IMR-90 (cell line): ENCODE results near the gene ZFPL1. TPM values are rescaled to one million over a fixed set of nuclear protein-coding genes. Genes with fewer than 3 reads are reported as not detected.

Experiments
- ATAC-seq: fragments of 200-7000 bp; cut with Tn5 transposase; 2 replicates; pipeline ENCODE4 v1.9.1; 2020; ENCODE audit warnings: low read depth, mild to moderate bottlenecking, moderate library complexity
- BruUV-seq: library from RNA; stranded (reverse); fragments of 400-500 nt; replicated peaks from 2 replicates; lab custom pipeline; 2021; lab: Mats Ljungman, UMichigan
- CTCF ChIA-PET: fragments of 300-600 bp; formaldehyde crosslinking; extraction: SDS; loops from one replicate; lab custom pipeline; 2021; ENCODE audit warnings: antibody characterized with exemption; lab: Yijun Ruan, JAX
- POLR2A ChIA-PET: fragments of 300-600 bp; sonication (Branson Sonifier 250); formaldehyde crosslinking; loops from one replicate; lab custom pipeline; 2022; ENCODE audit warnings: antibody characterized with exemption; ENCODE audit not compliant: unreplicated experiment; lab: Charles Lee
- DNase-seq: peaks from one replicate; pipeline ENCODE4 v3.0.0; 2013
- H2AFZ ChIP-seq: replicated peaks from 2 replicates; pipeline ENCODE3; 2013; ENCODE audit warnings: low read length, mild to moderate bottlenecking; ENCODE audit not compliant: poor library complexity
- H2AK5ac ChIP-seq: 2 replicates; pipeline ENCODE4 v1.6.1; 2013; ENCODE audit warnings: low read depth, low read length, inconsistent platforms
- H2AK9ac ChIP-seq: replicated peaks from 2 replicates; pipeline ENCODE3; 2013; ENCODE audit warnings: mild to moderate bottlenecking, low read depth, low read length, moderate library complexity; ENCODE audit not compliant: poor library complexity
- H2BK120ac ChIP-seq: 2 replicates; pipeline ENCODE4 v1.6.1; 2013; ENCODE audit warnings: low read depth, low read length, inconsistent platforms
- H2BK15ac ChIP-seq: 3 replicates; pipeline ENCODE4 v1.6.1; 2013; ENCODE audit warnings: low read depth, low read length, inconsistent platforms
- H2BK20ac ChIP-seq: 2 replicates; pipeline ENCODE4 v1.6.1; 2013; ENCODE audit warnings: low read depth, mild to moderate bottlenecking, inconsistent platforms, low read length, moderate library complexity
- H2BK5ac ChIP-seq: 2 replicates; pipeline ENCODE4 v1.6.1; 2013; ENCODE audit warnings: mild to moderate bottlenecking, low read depth, low read length, inconsistent platforms; ENCODE audit not compliant: poor library complexity, severe bottlenecking
- H3K14ac ChIP-seq: replicated peaks from 2 replicates; pipeline ENCODE4 v1.6.1; 2013; ENCODE audit warnings: low read depth, low read length, inconsistent platforms
- H3K18ac ChIP-seq: 2 replicates; pipeline ENCODE4 v1.6.1; 2013; ENCODE audit warnings: low read depth, low read length, control low read depth
- H3K23ac ChIP-seq: 2 replicates; pipeline ENCODE4 v1.6.1; 2013; ENCODE audit warnings: low read depth, low read length, inconsistent platforms
- H3K27ac ChIP-seq: 2 replicates; pipeline ENCODE4 v1.5.1; 2013; ENCODE audit warnings: mild to moderate bottlenecking, control low read depth, low read length; ENCODE audit not compliant: insufficient read depth
- H3K27me3 ChIP-seq: 2 replicates; pipeline ENCODE4 v1.6.1; 2013; ENCODE audit warnings: low read length; ENCODE audit not compliant: control insufficient read depth, insufficient read depth
- H3K36me3 ChIP-seq: 2 replicates; pipeline ENCODE4 v1.6.1; 2013; ENCODE audit warnings: low read length, mixed read lengths; ENCODE audit not compliant: control insufficient read depth, insufficient read depth
- H3K4ac ChIP-seq: 2 replicates; pipeline ENCODE4 v1.6.1; 2013; ENCODE audit warnings: low read depth, low read length, inconsistent platforms
- H3K4me1 ChIP-seq: 2 replicates; pipeline ENCODE4 v1.6.1; 2013; ENCODE audit warnings: low read length, mixed read lengths; ENCODE audit not compliant: control insufficient read depth, insufficient read depth
- H3K4me2 ChIP-seq: 2 replicates; pipeline ENCODE4 v1.6.1; 2013; ENCODE audit warnings: low read depth, mild to moderate bottlenecking, control low read depth, low read length, moderate library complexity
- H3K4me3 ChIP-seq: 2 replicates; pipeline ENCODE4 v1.5.1; 2013; ENCODE audit warnings: low read depth, mild to moderate bottlenecking, control low read depth, low read length, moderate library complexity; ENCODE audit not compliant: insufficient read depth
- H3K56ac ChIP-seq: 2 replicates; pipeline ENCODE4 v1.6.1; 2013; ENCODE audit warnings: low read length, inconsistent platforms; ENCODE audit not compliant: insufficient read depth; ENCODE audit errors: extremely low read depth
- H3K79me1 ChIP-seq, 2 experiments: 2 replicates each; pipeline ENCODE4 v1.6.1; 2013; ENCODE audit warnings: low read length in 2 of 2, inconsistent platforms in 1 of 2, low read depth in 1 of 2
- H3K9ac ChIP-seq: 2 replicates; pipeline ENCODE4 v1.6.1; 2013; ENCODE audit warnings: low read depth, low read length, control low read depth
- H3K9me1 ChIP-seq: 2 replicates; pipeline ENCODE4 v1.6.1; 2013; ENCODE audit warnings: low read length, inconsistent platforms; ENCODE audit not compliant: insufficient read depth
- H3K9me3 ChIP-seq: 2 replicates; pipeline ENCODE4 v1.6.1; 2013; ENCODE audit warnings: low read length; ENCODE audit not compliant: control insufficient read depth, insufficient read depth
- H4K20me1 ChIP-seq: 2 replicates; pipeline ENCODE4 v1.6.1; 2013; ENCODE audit warnings: low read length, inconsistent platforms; ENCODE audit not compliant: insufficient read depth
- H4K5ac ChIP-seq: 2 replicates; pipeline ENCODE4 v1.6.1; 2013; ENCODE audit warnings: mild to moderate bottlenecking, low read depth, low read length, control low read depth
- H4K8ac ChIP-seq, 2 experiments: 2 replicates each; pipeline ENCODE4 v1.6.1; 2013; ENCODE audit warnings: low read depth in 2 of 2, low read length in 2 of 2, control low read depth in 1 of 2, inconsistent platforms in 1 of 2
- H4K91ac ChIP-seq: 2 replicates; pipeline ENCODE4 v1.6.1; 2013; ENCODE audit warnings: low read depth, low read length, inconsistent platforms; ENCODE audit not compliant: insufficient read depth
- BHLHE40 ChIP-seq: fragments of 150-350 bp; IDR thresholded peaks from 2 replicates; pipeline ENCODE4 v1.6.1; 2016; ENCODE audit warnings: mild to moderate bottlenecking, low read depth, low read length
- CEBPB ChIP-seq: IDR thresholded peaks from 2 replicates; pipeline ENCODE4 v1.6.1; 2012; ENCODE audit warnings: low read depth, low read length, improper control_type of control experiment
- CHD1 ChIP-seq: IDR thresholded peaks from 2 replicates; pipeline ENCODE4 v1.6.1; 2012; ENCODE audit warnings: low read depth, low read length, improper control_type of control experiment
- ELK1 ChIP-seq: fragments of 150-350 bp; IDR thresholded peaks from 2 replicates; pipeline ENCODE4 v1.6.1; 2016; ENCODE audit warnings: low read depth, mild to moderate bottlenecking, low read length, moderate library complexity, borderline replicate concordance
- FOS ChIP-seq: fragments of 150-350 bp; IDR thresholded peaks from 2 replicates; pipeline ENCODE4 v1.6.1; 2016; ENCODE audit warnings: low read depth, low read length
- MAFK ChIP-seq: IDR thresholded peaks from 2 replicates; pipeline ENCODE4 v1.6.1; 2012; ENCODE audit warnings: low read depth, low read length, improper control_type of control experiment
- MAZ ChIP-seq: IDR thresholded peaks from 2 replicates; pipeline ENCODE4 v1.6.1; 2012; ENCODE audit warnings: low read depth, mild to moderate bottlenecking, low read length, improper control_type of control experiment, moderate library complexity, borderline replicate concordance
- MXI1 ChIP-seq: IDR thresholded peaks from 2 replicates; pipeline ENCODE4 v1.6.1; 2012; ENCODE audit warnings: low read depth, mild to moderate bottlenecking, low read length, moderate library complexity, borderline replicate concordance
- NFE2L2 ChIP-seq: fragments of 150-350 bp; IDR thresholded peaks from 2 replicates; pipeline ENCODE4 v1.6.1; 2016; ENCODE audit warnings: low read depth, mild to moderate bottlenecking, low read length
- POLR2A ChIP-seq: IDR thresholded peaks from 2 replicates; pipeline ENCODE4 v1.6.1; 2012; ENCODE audit warnings: mild to moderate bottlenecking, low read depth, low read length
- RAD21 ChIP-seq: IDR thresholded peaks from 2 replicates; pipeline ENCODE4 v1.6.1; 2012; ENCODE audit warnings: low read length, improper control_type of control experiment
- RCOR1 ChIP-seq: IDR thresholded peaks from 2 replicates; pipeline ENCODE4 v1.6.1; 2012; ENCODE audit warnings: mild to moderate bottlenecking, low read length, improper control_type of control experiment; ENCODE audit not compliant: insufficient replicate concordance
- RFX5 ChIP-seq: IDR thresholded peaks from 2 replicates; pipeline ENCODE4 v1.8.0; 2012; ENCODE audit warnings: low read depth, mild to moderate bottlenecking, low read length, moderate library complexity
- SMC3 ChIP-seq: fragments of 150-350 bp; IDR thresholded peaks from 2 replicates; pipeline ENCODE4 v1.6.1; 2016; ENCODE audit warnings: low read depth, mild to moderate bottlenecking, antibody characterized with exemption, low read length, moderate library complexity
- USF2 ChIP-seq: fragments of 150-350 bp; IDR thresholded peaks from 2 replicates; pipeline ENCODE4 v1.6.1; 2017; ENCODE audit warnings: mild to moderate bottlenecking, antibody characterized with exemption, low read length, low read depth
- WGBS, 2 experiments: methylation state at CpG; one replicate each; pipeline versions ENCODE4 v1.1.5 to v1.1.7; 2013; ENCODE audit warnings: missing lambda C conversion rate in 2 of 2; ENCODE audit not compliant: insufficient read length in 1 of 2; ENCODE audit errors: extremely low coverage in 2 of 2; 5-methylcytosine and 5-hydroxymethylcytosine counted together
- dilution Hi-C: fragments of 300-500 bp; cut with HindIII; formaldehyde crosslinking; loops from one replicate; pipeline ENCODE4 v1.14.3; 2018; ENCODE audit warnings: low sequenced_read_pairs; ENCODE audit not compliant: unreplicated experiment
- in situ Hi-C: fragments of 300-500 bp; cut with MboI; formaldehyde crosslinking; loops from 3 replicates; pipeline ENCODE4 v1.14.3; 2019; ENCODE audit warnings: low sequenced_read_pairs, inconsistent platforms, mixed read lengths
- intact Hi-C: fragments of 100-400 bp; cut with micrococcal nuclease; formaldehyde crosslinking; loops from 2 replicates; pipeline ENCODE4 v1.10.0; 2022
- polyA plus RNA-seq, 3 experiments: library from polyadenylated mRNA; depleted of rRNA; stranded (reverse); fragments of >200 nt; gene quantifications; 2 replicates each; pipeline ENCODE4 v1.2.3, GENCODE V29; 2012; ENCODE audit warnings: low replicate concordance in 1 of 3
- total RNA-seq: library from RNA; depleted of rRNA; stranded (reverse); fragments of >200 nt; gene quantifications from 2 replicates; pipeline ENCODE4 v1.2.3, GENCODE V29; 2012

Gene ZFPL1
- total and polyA plus RNA-seq, 2 of the 4 experiments (the other 2 are of a cell fraction): 24.0 to 67.5 TPM

DNA sequence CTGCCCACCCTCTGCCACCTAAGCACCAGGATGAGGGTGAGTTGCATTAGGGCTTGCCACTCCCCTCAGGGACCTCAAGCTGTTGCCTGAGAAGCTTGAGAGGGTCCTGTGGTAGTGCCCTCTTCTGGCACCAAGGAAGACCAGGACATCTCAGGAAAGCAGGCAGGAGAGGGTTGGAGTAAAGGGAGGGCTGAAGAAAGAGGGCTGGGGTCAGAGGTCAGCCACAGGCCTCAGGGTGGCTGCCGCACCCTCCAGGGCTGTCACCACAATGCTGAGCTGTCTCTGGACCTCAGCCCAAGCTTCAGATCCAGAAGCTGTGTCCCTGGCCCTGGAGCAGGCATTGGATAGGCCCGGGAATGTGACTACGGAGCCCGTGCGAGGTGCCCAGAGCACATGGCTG is 39.0 kb upstream of the ZFPL1 start:
- peaks cover 5% of the 10 kb centered on the region; the same call in 1 of the 2 replicates for H4K20me1 ChIP-seq
- no peak overlapping the region for H3K18ac ChIP-seq
- no peak overlapping the region for H3K9ac ChIP-seq
- H3K4me3 ChIP-seq: no peak overlapping the region
- POLR2A ChIA-PET: no interaction called here
- intact Hi-C loops: no loop called here
- no peaks in the 10 kb centered on the region for H3K9me3 ChIP-seq
- CTCF ChIA-PET: interaction anchor here (0.7 kb wide), 1 partner anchor 14 kb away, joined by 8 read pairs; the partner anchor contains the start of gene NAALADL1
- no peak overlapping the region for H2BK5ac ChIP-seq
- no peak overlapping the region for H3K56ac ChIP-seq
- H4K8ac ChIP-seq: no peak overlapping the region
- dilution Hi-C loops: no loop called here
- ATAC-seq: no peak
- no peaks in the 10 kb centered on the region for H3K4me1 ChIP-seq
- no peak overlapping the region for H4K91ac ChIP-seq
- H2BK20ac ChIP-seq: no peak overlapping the region
- H2BK120ac ChIP-seq: no peak overlapping the region
- DNase-seq: no peak
- BruUV-seq: no TSS peak
- H3K14ac ChIP-seq: no peak overlapping the region
- no peak overlapping the region for H2AK9ac ChIP-seq
- H2AFZ ChIP-seq: no peak overlapping the region
- H2BK15ac ChIP-seq: no peak overlapping the region
- in situ Hi-C loops: no loop called here
- H3K9me1 ChIP-seq: peaks cover 13% of the 10 kb centered on the region; the same call in 1 of the 2 replicates
- no peak overlapping the region for H4K5ac ChIP-seq
- no peaks in the 10 kb centered on the region for H3K27me3 ChIP-seq
- H2AK5ac ChIP-seq: no peak overlapping the region
- TF ChIP-seq CHD1 (no peak), BHLHE40 (no peak), SMC3 (no peak), NFE2L2 (no peak), CEBPB (no peak), MXI1 (no peak), MAZ (no peak), MAFK (no peak), ELK1 (no peak), RAD21 (no peak), RCOR1 (no peak), POLR2A (no peak), RFX5 (no peak), USF2 (no peak), FOS (no peak)
- H3K27ac ChIP-seq: no peak overlapping the region
- H3K4ac ChIP-seq: no peak overlapping the region
- no peak overlapping the region for H3K23ac ChIP-seq
- WGBS, 2 experiments: no CpG with 5 or more reads among the region's 5 CpGs
- H3K79me1 ChIP-seq: peaks cover 17 to 37% of the 10 kb centered on the region in 2 experiments
- H3K4me2 ChIP-seq: no peak overlapping the region
- H3K36me3 ChIP-seq: peaks cover 13% of the 10 kb centered on the region
